HUDEP-2 (cell line): Measurements from ENCODE around the gene PRR15.
"Not testable (repeated sequence)": the region's sequence is repeated elsewhere in the genome, so short reads cannot be mapped to it uniquely, and the experiment has no call there.

Source experiments
- DNase-seq, 76 experiments: peaks; one replicate each; lab custom pipeline; 2025; ENCODE audit not compliant: unreplicated experiment in 76 of 76; lab: John Stamatoyannopoulos, UW

PRR15 gene

GRCh38 chr7:29563590-29564495 lies at the start of gene PRR15:
PRR15 (plus strand) TSS chr7:29563835; CDS start chr7:29566330, 2,495 bp downstream.
- DNase-seq: peak in 3 of 76 experiments; percentile 9 to 48 (median 14)

- DNase-seq: no peak
These were observed 47.1 kb upstream of the PRR15 start for GRCh38 chr7:29516491-29516890.

GRCh38 chr7:29518616-29519015 lies 45.0 kb upstream of the PRR15 start:
- DNase-seq: no peak

- no peak for DNase-seq
These were observed 39.9 kb upstream of the PRR15 start for GRCh38 chr7:29523728-29524127.

- no peak for DNase-seq
These were observed 36.0 kb upstream of the PRR15 start for GRCh38 chr7:29527505-29528108.

- DNase-seq: not testable (repeated sequence)
These were observed 35.1 kb upstream of the PRR15 start for GRCh38 chr7:29528526-29528925.

GRCh38 chr7:29538389-29538788 lies 25.2 kb upstream of the PRR15 start:
- DNase-seq: no peak

GRCh38 chr7:29539471-29539870 lies 24.2 kb upstream of the PRR15 start:
- no peak for DNase-seq

- no peak for DNase-seq
These were observed 16.2 kb upstream of the PRR15 start for GRCh38 chr7:29547421-29547820.

- no peak for DNase-seq
These were observed 14.8 kb upstream of the PRR15 start for GRCh38 chr7:29548823-29549222.

GRCh38 chr7:29552392-29552791 lies 11.2 kb upstream of the PRR15 start:
- no peak for DNase-seq

- DNase-seq: no peak
These were observed 8.6 kb upstream of the PRR15 start for GRCh38 chr7:29555061-29555460.

- peak in 1 of 76 experiments; percentile 3 for DNase-seq
These were observed 7.0 kb upstream of the PRR15 start for GRCh38 chr7:29556405-29557195.

GRCh38 chr7:29557954-29558353 lies 5.7 kb upstream of the PRR15 start:
- peak in 10 of 76 experiments; percentile 3 to 52 (median 18) for DNase-seq

- no peak for DNase-seq
These were observed 2.4 kb upstream of the PRR15 start for GRCh38 chr7:29561271-29561670.

GRCh38 chr7:29562307-29562706 lies 1.3 kb upstream of the PRR15 start:
- DNase-seq: no peak

- peak in 20 of 76 experiments; percentile 6 to 52 (median 22) for DNase-seq
These were observed 1.0 kb downstream of the PRR15 start for GRCh38 chr7:29564496-29565223.

- peak in 1 of 76 experiments; percentile 2 for DNase-seq
These were observed 1.6 kb downstream of the PRR15 start for GRCh38 chr7:29565224-29565630.

- no peak for DNase-seq
These were observed 2.0 kb downstream of the PRR15 start for GRCh38 chr7:29565634-29565981.

- peak in 1 of 76 experiments; percentile 21 for DNase-seq
These were observed 2.5 kb downstream of the PRR15 start for GRCh38 chr7:29565982-29566746.
